ENCODE results near the gene GRIK2. TPM values are rescaled to one million over a fixed set of nuclear protein-coding genes. Genes with fewer than 3 reads are reported as not detected.

The GRIK2 gene
- total RNA-seq, 4 donors from 2014 or later = 0.30 to 4.1 (median 1.3) TPM

DNA sequence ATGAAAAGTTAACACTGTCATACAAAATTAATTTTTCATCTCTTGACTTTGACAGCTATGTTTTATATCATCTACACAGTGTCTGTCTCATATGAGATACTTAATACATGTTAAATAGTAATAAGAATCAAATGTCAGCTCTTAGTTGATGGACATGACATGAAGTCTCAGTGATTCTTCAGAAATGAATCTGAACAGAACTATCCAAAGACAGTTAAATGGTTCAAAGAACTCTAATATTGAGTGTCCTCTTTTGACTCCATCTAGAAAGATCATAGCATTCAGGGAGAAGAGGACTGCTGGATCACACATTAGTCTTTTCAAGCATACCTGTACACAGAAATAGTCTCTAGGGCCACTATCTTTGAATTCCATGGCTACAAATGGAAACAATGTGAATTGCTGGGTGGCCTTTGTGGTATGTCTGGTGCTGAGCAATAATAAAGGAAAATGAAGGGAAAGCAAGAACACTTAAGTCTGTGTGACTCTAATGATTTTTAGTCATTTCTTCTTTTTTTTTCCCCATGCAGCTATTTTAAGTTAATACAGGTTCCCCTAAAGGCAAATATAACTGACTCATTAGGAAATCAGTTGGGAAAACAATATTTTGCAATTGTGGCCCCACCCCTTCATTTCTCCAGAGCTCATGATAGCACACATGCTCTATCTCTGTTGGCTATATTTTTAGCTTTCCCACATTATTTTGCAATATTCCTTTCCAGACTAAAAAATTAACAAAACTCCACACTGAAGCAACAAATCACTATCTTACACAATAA, 367.5 kb downstream of the GRIK2 start:
- Histone ChIP-seq H3K4me3 (no peak overlapping the region), H3K9me3 (no peaks in the 10 kb centered on the region), H3K36me3 (no peaks in the 10 kb centered on the region), H3K27ac (no peak overlapping the region), H3K27me3 (no peaks in the 10 kb centered on the region), H3K4me1 (no peaks in the 10 kb centered on the region)
- TF ChIP-seq POLR2AphosphoS5 (IDR thresholded peaks at IDR 0.05) (no peak), EP300 (IDR thresholded peaks at IDR 0.05) (no peak), POLR2A (IDR thresholded peaks at IDR 0.05) (no peak)
- TF ChIP-seq, protein P1, sequence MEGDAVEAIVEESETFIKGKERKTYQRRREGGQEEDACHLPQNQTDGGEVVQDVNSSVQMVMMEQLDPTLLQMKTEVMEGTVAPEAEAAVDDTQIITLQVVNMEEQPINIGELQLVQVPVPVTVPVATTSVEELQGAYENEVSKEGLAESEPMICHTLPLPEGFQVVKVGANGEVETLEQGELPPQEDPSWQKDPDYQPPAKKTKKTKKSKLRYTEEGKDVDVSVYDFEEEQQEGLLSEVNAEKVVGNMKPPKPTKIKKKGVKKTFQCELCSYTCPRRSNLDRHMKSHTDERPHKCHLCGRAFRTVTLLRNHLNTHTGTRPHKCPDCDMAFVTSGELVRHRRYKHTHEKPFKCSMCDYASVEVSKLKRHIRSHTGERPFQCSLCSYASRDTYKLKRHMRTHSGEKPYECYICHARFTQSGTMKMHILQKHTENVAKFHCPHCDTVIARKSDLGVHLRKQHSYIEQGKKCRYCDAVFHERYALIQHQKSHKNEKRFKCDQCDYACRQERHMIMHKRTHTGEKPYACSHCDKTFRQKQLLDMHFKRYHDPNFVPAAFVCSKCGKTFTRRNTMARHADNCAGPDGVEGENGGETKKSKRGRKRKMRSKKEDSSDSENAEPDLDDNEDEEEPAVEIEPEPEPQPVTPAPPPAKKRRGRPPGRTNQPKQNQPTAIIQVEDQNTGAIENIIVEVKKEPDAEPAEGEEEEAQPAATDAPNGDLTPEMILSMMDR (IDR thresholded peaks at IDR 0.05) = no peak
- DNase-seq (ENCODE audit: low spot score in 2 of 2) = no peak

GRCh38 chr6:101762851-101763250, 369.3 kb downstream of the GRIK2 start:
- Histone ChIP-seq H3K36me3 (no peaks in the 10 kb centered on the region), H3K27me3 (no peaks in the 10 kb centered on the region), H3K9me3 (no peaks in the 10 kb centered on the region), H3K27ac (no peak overlapping the region), H3K4me3 (no peak overlapping the region), H3K4me1 (no peaks in the 10 kb centered on the region)
- 57% methylated on average over 3 of the region's 3 CpGs for WGBS
- TF ChIP-seq, protein P1 (IDR thresholded peaks at IDR 0.05) = no peak
- TF ChIP-seq POLR2A (IDR thresholded peaks at IDR 0.05) = no peak
- TF ChIP-seq EP300 (IDR thresholded peaks at IDR 0.05) = no peak
- no peak for TF ChIP-seq POLR2AphosphoS5 (IDR thresholded peaks at IDR 0.05)
- no peak for DNase-seq (ENCODE audit: low spot score in 2 of 2)

DNA sequence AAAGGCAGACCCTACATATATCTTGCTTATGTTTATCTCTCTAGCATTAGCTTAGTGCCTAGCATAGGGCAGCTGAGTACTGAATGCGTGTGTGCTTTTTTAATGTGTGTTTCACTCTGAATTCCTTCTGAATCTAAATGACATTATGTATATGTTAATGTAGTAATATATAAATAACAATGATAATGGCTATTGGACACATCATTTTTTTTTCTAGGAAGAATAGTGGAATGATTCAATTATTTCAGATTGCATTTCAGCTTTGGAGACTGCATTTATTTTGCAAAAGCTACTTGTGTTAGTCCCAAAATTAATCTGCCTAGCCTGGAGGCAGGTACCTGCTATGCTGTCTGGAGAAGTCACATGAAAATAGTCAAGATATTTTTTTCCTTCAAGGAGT, 371.8 kb downstream of the GRIK2 start:
- H3K27ac ChIP-seq = no peak overlapping the region
- 97% methylated on average over 1 of the region's 1 CpG for WGBS

GRCh38 chr6:101770116-101770515, 376.6 kb downstream of the GRIK2 start:
- DNase-seq (ENCODE audit: low spot score in 2 of 2) = no peak
- no peak overlapping the region for H3K27ac ChIP-seq

More for the DNA sequence above, 371.8 kb downstream of the GRIK2 start:
- TF ChIP-seq POLR2A (IDR thresholded peaks at IDR 0.05) = no peak
- no peak for TF ChIP-seq POLR2AphosphoS5 (IDR thresholded peaks at IDR 0.05)
- TF ChIP-seq EP300 (IDR thresholded peaks at IDR 0.05) = no peak
- TF ChIP-seq, protein P1 (IDR thresholded peaks at IDR 0.05) = no peak
- H3K4me1 ChIP-seq = no peaks in the 10 kb centered on the region
- no peaks in the 10 kb centered on the region for H3K36me3 ChIP-seq
- no peaks in the 10 kb centered on the region for H3K27me3 ChIP-seq
- no peaks in the 10 kb centered on the region for H3K9me3 ChIP-seq
- no peak for DNase-seq (ENCODE audit: low spot score in 2 of 2)
- H3K4me3 ChIP-seq = no peak overlapping the region

DNA sequence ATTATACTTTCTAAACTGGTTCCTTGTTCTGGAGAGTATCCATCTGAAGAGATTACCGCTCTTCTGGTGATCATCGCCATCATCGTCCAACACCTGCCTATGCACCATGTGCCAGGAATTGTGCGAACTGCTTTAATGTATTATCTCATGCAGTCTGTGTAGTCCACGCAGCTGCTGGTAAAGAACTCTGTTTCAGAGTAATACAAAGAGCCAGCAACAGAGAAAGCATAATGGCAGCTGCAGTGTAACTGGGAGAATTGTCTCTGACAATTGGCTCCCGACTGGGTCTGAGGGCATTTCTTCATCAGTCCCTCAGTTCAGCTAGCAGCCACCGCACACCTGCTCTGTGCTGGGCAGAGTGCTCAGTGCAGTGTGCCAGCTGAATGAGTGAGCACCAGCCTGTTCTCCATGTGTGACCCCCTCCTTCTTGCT, 383.4 kb downstream of the GRIK2 start:
- Histone ChIP-seq H3K27ac (no peak overlapping the region), H3K4me3 (no peak overlapping the region), H3K36me3 (no peaks in the 10 kb centered on the region), H3K9me3 (no peaks in the 10 kb centered on the region), H3K27me3 (no peaks in the 10 kb centered on the region), H3K4me1 (no peaks in the 10 kb centered on the region)
- TF ChIP-seq EP300 (IDR thresholded peaks at IDR 0.05) (no peak), POLR2AphosphoS5 (IDR thresholded peaks at IDR 0.05) (no peak), POLR2A (IDR thresholded peaks at IDR 0.05) (no peak)
- TF ChIP-seq, protein P1 (IDR thresholded peaks at IDR 0.05) = no peak
- 96% methylated on average over 7 of the region's 7 CpGs for WGBS
- no peak for DNase-seq (ENCODE audit: low spot score in 2 of 2)

More at GRCh38 chr6:101770116-101770515, 376.6 kb downstream of the GRIK2 start:
- no peaks in the 10 kb centered on the region for H3K27me3 ChIP-seq
- H3K9me3 ChIP-seq = no peaks in the 10 kb centered on the region
- no peaks in the 10 kb centered on the region for H3K36me3 ChIP-seq
- no peak overlapping the region for H3K4me3 ChIP-seq
- TF ChIP-seq EP300 (IDR thresholded peaks at IDR 0.05) = no peak
- no peak for TF ChIP-seq POLR2AphosphoS5 (IDR thresholded peaks at IDR 0.05)
- TF ChIP-seq, protein P1 (IDR thresholded peaks at IDR 0.05) = no peak
- no peak for TF ChIP-seq POLR2A (IDR thresholded peaks at IDR 0.05)
- 74% methylated on average over 3 of the region's 3 CpGs for WGBS
- H3K4me1 ChIP-seq = no peaks in the 10 kb centered on the region

All from suprapubic skin (tissue), 4 donors.